Cardiac muscle cell (in vitro differentiated cells and primary cell): ENCODE measurements around the gene PTBP1. TPM values are rescaled to one million over a fixed set of nuclear protein-coding genes. Genes with fewer than 3 reads are reported as not detected.

Experiments used
- DNase-seq, 2 donors: peaks; one replicate each; pipeline versions ENCODE4 v3.0.0 to v3.0.0-alpha.2; 2010 to 2017; ENCODE audit warnings: low read depth in 1 of 2, low spot score in 1 of 2
- H3K27ac ChIP-seq: fragments of 200-600 bp; sonication (generic); 2 replicates; pipeline ENCODE4 v1.5.1; 2016
- H3K27me3 ChIP-seq: fragments of 200-600 bp; sonication (generic); 2 replicates; pipeline ENCODE4 v1.6.0; 2016; ENCODE audit warnings: control low read depth
- H3K36me3 ChIP-seq: fragments of 200-600 bp; sonication (generic); 2 replicates; pipeline ENCODE4 v1.5.1; 2016; ENCODE audit warnings: control low read depth
- H3K4me1 ChIP-seq: fragments of 200-600 bp; sonication (generic); 2 replicates; pipeline ENCODE4 v1.8.1; 2017; ENCODE audit warnings: low read depth, mild to moderate bottlenecking, mixed run types
- H3K4me3 ChIP-seq: fragments of 200-600 bp; sonication (generic); 2 replicates; pipeline ENCODE4 v1.5.1; 2016; ENCODE audit warnings: mild to moderate bottlenecking
- H3K9me3 ChIP-seq: fragments of 200-600 bp; sonication (generic); 2 replicates; pipeline ENCODE4 v1.5.1; 2017; ENCODE audit warnings: low read depth, mild to moderate bottlenecking, control low read depth
- CTCF ChIP-seq: IDR thresholded peaks from 2 replicates; pipeline ENCODE4 v1.5.1; 2012; ENCODE audit warnings: low read depth, mild to moderate bottlenecking, low read length
- polyA plus RNA-seq: library from polyadenylated mRNA; unstranded; fragments of >200 nt; fragmentation: Nextera tagmentation; extraction: Ambion mirVana; gene quantifications from 2 replicates; pipeline ENCODE4 v1.2.1, GENCODE V29; 2016
- total RNA-seq: library from RNA; depleted of rRNA; stranded (reverse); fragments of >200 nt; gene quantifications from 2 replicates; pipeline ENCODE4 v1.2.3, GENCODE V29; 2016

The PTBP1 gene
- total and polyA plus RNA-seq, 2 experiments from 2014 or later = 92.7 to 110 TPM

- Histone ChIP-seq H3K36me3 (no peaks in the 10 kb centered on the region), H3K9me3 (no peaks in the 10 kb centered on the region), H3K27me3 (no peaks in the 10 kb centered on the region), H3K27ac (no peak overlapping the region), H3K4me1 (no peaks in the 10 kb centered on the region), H3K4me3 (no peak overlapping the region)
- TF ChIP-seq CTCF = no peak
- no peak for DNase-seq
These were observed 20.7 kb upstream of the PTBP1 start for GRCh38 chr19:776549-776948.

- Histone ChIP-seq H3K4me1 (peaks cover 6% of the 10 kb centered on the region), H3K27ac (no peak overlapping the region), H3K4me3 (no peak overlapping the region), H3K9me3 (no peaks in the 10 kb centered on the region), H3K36me3 (no peaks in the 10 kb centered on the region), H3K27me3 (no peaks in the 10 kb centered on the region)
- peak in 1 of 2 donors; percentile 98 for DNase-seq
- TF ChIP-seq CTCF = peak; percentile 2
These were observed 18.2 kb upstream of the PTBP1 start for GRCh38 chr19:778910-779653.

- Histone ChIP-seq H3K27me3 (no peaks in the 10 kb centered on the region), H3K4me3 (no peak overlapping the region), H3K4me1 (peaks cover 6% of the 10 kb centered on the region), H3K9me3 (no peaks in the 10 kb centered on the region), H3K36me3 (no peaks in the 10 kb centered on the region), H3K27ac (no peak overlapping the region)
- TF ChIP-seq CTCF = no peak
- no peak for DNase-seq
These were observed 16.3 kb upstream of the PTBP1 start for GRCh38 chr19:780935-781334.

- no peak overlapping the region for H3K4me3 ChIP-seq
These were observed 15.5 kb upstream of the PTBP1 start for GRCh38 chr19:781800-782184.

GRCh38 chr19:782185-782877 lies 14.9 kb upstream of the PTBP1 start:
- Histone ChIP-seq H3K4me1 (peaks cover 6% of the 10 kb centered on the region), H3K4me3 (no peak overlapping the region), H3K36me3 (no peaks in the 10 kb centered on the region), H3K27me3 (no peaks in the 10 kb centered on the region), H3K9me3 (no peaks in the 10 kb centered on the region), H3K27ac (no peak overlapping the region)
- TF ChIP-seq CTCF = no peak
- peak; percentile 33 to 80 for DNase-seq

More at GRCh38 chr19:781800-782184, 15.5 kb upstream of the PTBP1 start:
- DNase-seq = no peak
- H3K4me1 ChIP-seq = peaks cover 6% of the 10 kb centered on the region
- no peaks in the 10 kb centered on the region for H3K27me3 ChIP-seq
- H3K9me3 ChIP-seq = no peaks in the 10 kb centered on the region
- no peaks in the 10 kb centered on the region for H3K36me3 ChIP-seq
- H3K27ac ChIP-seq = no peak overlapping the region
- no peak for TF ChIP-seq CTCF
